NCI-H146 treated with DMSO at 0.1 percent for 48 hours (cell line): Measurements from ENCODE around the gene FAU.
"Not testable (repeated sequence)": the region's sequence is repeated elsewhere in the genome, so short reads cannot be mapped to it uniquely, and the experiment has no call there.

Experiments
- DNase-seq: peaks from one replicate; lab custom pipeline; 2025; ENCODE audit not compliant: unreplicated experiment; lab: John Stamatoyannopoulos, UW

Gene FAU

GRCh38 chr11:65121447-65121864, 478 bp downstream of the FAU start:
- DNase-seq = no peak

DNA sequence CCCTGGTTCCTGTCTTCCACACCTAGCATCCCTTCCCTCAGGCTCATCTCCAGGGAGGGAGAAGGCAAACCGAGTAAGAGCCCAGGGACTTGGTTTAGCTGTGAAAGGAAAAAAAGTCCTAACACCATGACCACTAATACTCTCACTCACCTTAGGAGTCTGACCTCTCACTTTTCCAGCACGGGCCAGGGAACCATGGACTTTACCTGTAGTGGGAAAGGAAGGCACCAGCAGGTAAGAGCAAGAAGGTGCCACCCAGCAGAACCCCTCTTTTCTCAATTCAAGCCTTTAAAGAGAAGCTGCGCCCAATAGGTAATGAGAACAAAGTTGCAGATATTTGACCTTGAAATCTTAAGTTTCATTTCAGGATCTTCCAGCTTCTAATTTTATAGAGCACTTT, 1.1 kb downstream of the FAU start:
- DNase-seq = no peak

DNA sequence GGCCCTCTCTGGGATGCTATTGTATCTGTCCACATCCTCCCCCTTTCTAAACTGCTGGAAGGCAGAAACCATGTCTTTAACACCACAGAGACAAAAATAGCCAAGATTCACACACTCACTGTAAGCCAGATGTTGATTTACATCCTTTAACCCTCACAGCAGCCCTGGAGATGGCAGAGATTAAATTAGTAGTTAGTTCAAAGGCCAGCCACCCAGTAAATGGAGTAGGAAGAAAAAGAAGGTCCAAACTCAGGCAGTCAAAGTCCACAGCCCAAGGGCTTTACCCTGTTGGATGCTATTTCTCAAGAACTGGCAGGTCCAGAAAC, 2.3 kb downstream of the FAU start:
- DNase-seq = no peak

DNA sequence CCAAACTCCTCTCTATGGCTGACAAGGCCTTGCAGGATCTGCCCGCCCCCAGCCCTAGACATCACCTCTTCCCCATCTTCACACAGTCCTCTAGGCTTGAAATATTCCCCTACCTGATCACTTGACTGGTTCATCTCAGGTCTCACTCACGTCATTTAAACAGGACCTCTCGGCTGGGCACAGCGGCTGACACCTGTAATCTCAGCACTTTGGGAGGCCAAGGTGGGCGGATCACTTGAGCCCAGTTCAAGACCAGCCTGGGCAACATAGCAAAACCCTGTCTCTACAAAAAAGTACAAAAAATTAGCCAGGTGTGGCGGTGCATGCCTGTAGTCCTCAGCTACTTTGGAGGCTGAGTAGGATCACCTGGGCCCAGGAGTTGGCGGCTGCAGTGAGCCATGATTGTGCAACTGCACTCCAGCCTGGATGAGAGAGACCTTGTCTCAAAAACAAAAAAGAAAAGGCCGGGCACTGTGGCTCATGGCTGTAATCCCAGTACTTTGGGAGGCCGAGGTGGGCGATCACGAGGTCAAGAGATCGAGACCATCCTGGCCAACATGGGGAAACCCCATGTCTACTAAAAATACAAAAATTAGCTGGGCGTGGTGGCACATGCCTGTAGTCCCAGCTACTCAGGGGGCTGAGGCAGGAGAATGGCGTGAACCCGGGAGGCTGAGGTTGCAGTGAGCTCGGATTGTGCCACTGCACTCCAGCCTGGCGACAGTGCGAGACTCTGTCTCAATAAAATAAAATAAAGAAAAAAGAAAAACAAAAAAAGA, 2.9 kb downstream of the FAU start:
- DNase-seq = not testable (repeated sequence)

- no peak for DNase-seq
Measured at GRCh38 chr11:65118097-65118837, 3.7 kb downstream of the FAU start.

- DNase-seq = peak; percentile 97
Measured at GRCh38 chr11:65117206-65118096, 4.5 kb downstream of the FAU start, which contains the start of gene ZNHIT2. TSS of gene ZNHIT2 (minus strand) at chr11:65117701. CDS start at chr11:65117653, 48 bp downstream.

DNA sequence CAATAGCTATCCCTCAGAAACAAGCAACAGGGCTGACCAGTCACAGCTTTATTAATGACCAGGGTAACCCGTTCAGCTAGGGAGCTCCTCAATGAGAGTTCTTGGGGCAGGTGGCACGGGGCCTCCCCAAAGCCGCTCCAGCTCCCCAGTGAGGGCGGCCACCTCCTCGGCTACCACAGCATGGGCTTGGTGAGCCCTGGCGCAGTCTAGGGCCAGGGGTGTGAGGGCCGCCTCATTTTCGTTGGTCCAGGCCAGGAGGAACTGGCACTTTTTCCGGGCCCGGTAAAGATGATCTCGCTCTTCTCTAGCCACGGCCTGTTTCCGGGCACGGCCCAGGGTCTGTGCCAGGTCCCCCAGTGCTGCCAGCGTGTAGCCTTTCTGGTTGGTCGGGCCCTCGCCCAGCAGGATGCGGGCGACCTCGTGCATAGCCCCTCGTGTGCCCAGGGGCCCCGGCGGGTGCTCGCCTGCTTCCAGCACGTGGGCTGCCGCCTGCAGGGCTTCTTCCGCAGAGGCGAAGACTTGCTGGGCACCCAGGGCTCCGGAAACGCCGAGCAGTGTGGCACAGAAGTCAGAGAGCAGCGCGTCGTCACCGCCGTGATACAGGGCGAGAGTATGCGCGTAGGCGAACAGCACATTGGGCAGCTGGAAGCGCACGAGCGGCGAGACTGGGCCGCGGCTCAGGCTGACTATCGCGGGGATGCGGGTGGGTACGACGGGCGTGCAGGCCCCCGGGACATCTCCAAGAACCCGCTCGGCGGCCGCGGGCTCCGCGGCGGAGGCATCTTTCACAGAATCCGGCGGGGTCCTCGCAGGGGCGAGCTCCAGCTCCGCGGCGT, 5.3 kb downstream of the FAU start:
- DNase-seq = peak; percentile 27

GRCh38 chr11:65115361-65116082, 6.4 kb downstream of the FAU start:
- no peak for DNase-seq

DNA sequence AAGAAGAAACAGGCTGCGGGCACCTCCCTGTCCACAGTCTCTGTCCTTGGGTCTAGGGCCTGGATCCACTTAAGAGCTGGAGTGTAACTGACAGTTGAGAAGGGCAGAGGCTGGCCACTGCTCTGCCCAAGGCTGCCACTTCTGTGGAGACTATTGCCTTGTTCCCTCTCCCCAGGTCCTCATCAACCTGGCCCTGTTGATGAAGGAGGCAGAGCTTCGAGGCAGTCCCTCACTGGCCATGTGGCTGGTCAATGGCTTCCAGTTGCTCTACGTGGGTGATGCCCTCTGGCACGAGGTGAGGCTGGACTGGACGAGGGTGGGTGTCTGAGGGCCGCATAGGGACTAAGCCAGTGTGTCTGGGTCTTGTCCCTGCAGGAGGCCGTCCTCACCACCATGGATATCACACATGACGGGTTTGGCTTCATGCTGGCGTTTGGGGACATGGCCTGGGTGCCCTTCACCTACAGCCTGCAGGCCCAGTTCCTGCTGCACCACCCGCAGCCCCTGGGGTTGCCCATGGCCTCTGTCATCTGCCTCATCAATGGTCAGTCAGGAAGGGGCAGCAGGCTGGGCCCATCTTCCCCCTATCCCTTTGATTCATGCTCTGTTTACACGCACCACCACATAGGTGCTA, 7.3 kb downstream of the FAU start:
- DNase-seq = no peak

GRCh38 chr11:65113839-65114238, 8.1 kb downstream of the FAU start:
- DNase-seq = no peak

GRCh38 chr11:65113361-65113756, 8.6 kb downstream of the FAU start:
- DNase-seq = no peak

DNA sequence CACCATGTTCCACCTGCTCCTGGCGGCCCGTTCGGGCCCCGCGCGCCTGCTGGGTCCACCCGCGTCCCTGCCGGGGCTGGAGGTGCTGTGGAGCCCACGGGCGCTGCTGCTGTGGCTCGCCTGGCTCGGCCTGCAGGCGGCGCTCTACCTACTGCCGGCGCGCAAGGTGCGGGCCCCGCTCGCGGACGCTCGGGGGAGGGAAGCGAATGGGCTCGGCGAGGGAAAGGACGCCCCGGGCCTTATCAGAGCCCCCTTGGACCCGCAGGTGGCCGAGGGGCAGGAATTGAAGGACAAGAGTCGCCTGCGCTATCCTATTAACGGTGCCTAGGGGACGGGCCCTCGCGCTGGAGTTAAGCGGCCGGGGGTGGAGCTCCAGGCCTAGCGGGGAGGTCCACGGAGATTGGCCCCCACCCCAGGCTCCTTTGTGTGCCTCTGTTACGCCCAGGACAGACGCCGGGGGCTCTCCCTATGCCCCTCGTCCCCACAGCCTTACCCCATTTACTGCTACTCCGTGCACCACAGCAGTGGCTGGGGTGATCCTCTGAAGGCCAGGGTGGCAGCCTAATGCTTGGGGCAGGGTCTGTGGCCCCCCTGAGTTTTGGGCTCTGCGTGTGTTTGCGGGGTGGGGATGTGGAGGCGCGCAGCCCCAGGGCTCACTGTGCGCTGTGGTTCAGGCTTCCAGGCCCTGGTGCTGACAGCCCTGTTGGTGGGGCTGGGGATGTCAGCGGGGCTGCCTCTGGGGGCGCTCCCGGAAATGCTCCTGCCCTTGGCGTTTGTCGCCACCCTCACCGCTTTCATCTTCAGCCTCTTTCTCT, 9.2 kb downstream of the FAU start:
- DNase-seq = peak; percentile 57

GRCh38 chr11:65111744-65112545, 10.0 kb downstream of the FAU start, which contains the start of gene TM7SF2:
TSS of gene TM7SF2 (plus strand) at chr11:65111872. CDS start at chr11:65112016, 144 bp downstream.
- peak; percentile 91 for DNase-seq

GRCh38 chr11:65111159-65111743, 10.7 kb downstream of the FAU start:
- no peak for DNase-seq

GRCh38 chr11:65110354-65110861, 11.5 kb downstream of the FAU start:
- DNase-seq = peak; percentile 70

GRCh38 chr11:65109231-65110198, 12.4 kb downstream of the FAU start:
- DNase-seq = no peak
